ENCODE measurements around the gene ALMS1.

DNA sequence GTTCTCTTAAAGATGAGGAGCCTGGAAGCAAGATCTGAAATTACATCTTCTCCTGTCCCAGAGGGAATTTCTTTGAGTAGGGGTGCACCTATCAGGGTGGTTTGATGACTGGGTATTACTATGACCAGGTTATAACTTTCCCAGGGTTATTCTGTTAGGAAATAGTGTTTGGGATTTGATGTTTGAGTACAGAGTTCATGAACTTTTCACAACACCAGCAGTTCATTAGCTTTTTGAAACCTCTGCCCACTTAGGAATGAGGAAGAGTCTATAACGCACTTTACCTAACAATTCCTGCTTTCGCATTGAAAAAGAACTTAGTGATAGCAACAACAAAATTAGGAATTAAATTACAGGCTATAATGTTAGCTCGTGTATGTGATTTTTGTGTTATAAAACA is 58.6 kb downstream of the ALMS1 start:
- TF ChIP-seq, protein P1, sequence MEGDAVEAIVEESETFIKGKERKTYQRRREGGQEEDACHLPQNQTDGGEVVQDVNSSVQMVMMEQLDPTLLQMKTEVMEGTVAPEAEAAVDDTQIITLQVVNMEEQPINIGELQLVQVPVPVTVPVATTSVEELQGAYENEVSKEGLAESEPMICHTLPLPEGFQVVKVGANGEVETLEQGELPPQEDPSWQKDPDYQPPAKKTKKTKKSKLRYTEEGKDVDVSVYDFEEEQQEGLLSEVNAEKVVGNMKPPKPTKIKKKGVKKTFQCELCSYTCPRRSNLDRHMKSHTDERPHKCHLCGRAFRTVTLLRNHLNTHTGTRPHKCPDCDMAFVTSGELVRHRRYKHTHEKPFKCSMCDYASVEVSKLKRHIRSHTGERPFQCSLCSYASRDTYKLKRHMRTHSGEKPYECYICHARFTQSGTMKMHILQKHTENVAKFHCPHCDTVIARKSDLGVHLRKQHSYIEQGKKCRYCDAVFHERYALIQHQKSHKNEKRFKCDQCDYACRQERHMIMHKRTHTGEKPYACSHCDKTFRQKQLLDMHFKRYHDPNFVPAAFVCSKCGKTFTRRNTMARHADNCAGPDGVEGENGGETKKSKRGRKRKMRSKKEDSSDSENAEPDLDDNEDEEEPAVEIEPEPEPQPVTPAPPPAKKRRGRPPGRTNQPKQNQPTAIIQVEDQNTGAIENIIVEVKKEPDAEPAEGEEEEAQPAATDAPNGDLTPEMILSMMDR (conservative IDR thresholded peaks at IDR 0.05 in 1 of 2, IDR thresholded peaks at IDR 0.05 in 1 of 2; ENCODE audit: extremely low read depth in 1 of 2, insufficient read depth in 1 of 2, low read depth in 1 of 2, low read length in 2 of 2) = no peak
- no peak for TF ChIP-seq EZH2 (IDR thresholded peaks at IDR 0.05; ENCODE audit: borderline replicate concordance, low read length)
